Activated CD8-positive, alpha-beta T cell treated with anti-CD3 and anti-CD28 coated beads, Interleukin-2, amount 10 ng/mL, durations not matched to agents 7 days and 5 days (primary cell): ENCODE data around the gene NTSR1. TPM values are rescaled to one million over a fixed set of nuclear protein-coding genes. Genes with fewer than 3 reads are reported as not detected.

Experiments
- ATAC-seq: fragments of 150-1000 bp; cut with Tn5 transposase; one replicate; pipeline ENCODE4 v1.10.0; 2021; ENCODE audit warnings: moderate library complexity
- CTCF ChIA-PET: fragments of 350-600 bp; sonication (Branson Sonifier 250); formaldehyde crosslinking; loops from one replicate; lab custom pipeline; 2021; ENCODE audit warnings: antibody characterized with exemption; lab: Charles Lee
- POLR2A ChIA-PET: fragments of 350-600 bp; sonication (Branson Sonifier 250); formaldehyde crosslinking; loops from one replicate; lab custom pipeline; 2021; ENCODE audit warnings: antibody characterized with exemption; lab: Charles Lee
- DNase-seq: peaks from one replicate; pipeline ENCODE4 v3.0.0-alpha.2; 2020
- H3K27ac Mint-ChIP-seq: one replicate; pipeline ENCODE4 v1.8.0; 2021; ENCODE audit warnings: mild to moderate bottlenecking, mixed read lengths
- H3K27me3 Mint-ChIP-seq: one replicate; pipeline ENCODE4 v1.8.0; 2021; ENCODE audit warnings: low read depth, mixed read lengths
- H3K36me3 Mint-ChIP-seq: one replicate; pipeline ENCODE4 v1.8.0; 2021; ENCODE audit warnings: low read depth, mixed read lengths
- H3K4me1 Mint-ChIP-seq: one replicate; pipeline ENCODE4 v1.8.0; 2021; ENCODE audit warnings: low read depth, mixed read lengths
- H3K4me3 Mint-ChIP-seq: one replicate; pipeline ENCODE4 v1.8.0; 2021; ENCODE audit warnings: mild to moderate bottlenecking, mixed read lengths
- H3K9me3 Mint-ChIP-seq: one replicate; pipeline ENCODE4 v1.8.0; 2022; ENCODE audit warnings: mixed read lengths; ENCODE audit not compliant: insufficient read depth
- total RNA-seq, 2 experiments: library from RNA; stranded (reverse); gene quantifications; one replicate each; pipeline ENCODE4 v1.2.3, GENCODE V29; 2021

The NTSR1 gene
- under 1 TPM; 0.13 to 0.21 TPM for total RNA-seq

DNA sequence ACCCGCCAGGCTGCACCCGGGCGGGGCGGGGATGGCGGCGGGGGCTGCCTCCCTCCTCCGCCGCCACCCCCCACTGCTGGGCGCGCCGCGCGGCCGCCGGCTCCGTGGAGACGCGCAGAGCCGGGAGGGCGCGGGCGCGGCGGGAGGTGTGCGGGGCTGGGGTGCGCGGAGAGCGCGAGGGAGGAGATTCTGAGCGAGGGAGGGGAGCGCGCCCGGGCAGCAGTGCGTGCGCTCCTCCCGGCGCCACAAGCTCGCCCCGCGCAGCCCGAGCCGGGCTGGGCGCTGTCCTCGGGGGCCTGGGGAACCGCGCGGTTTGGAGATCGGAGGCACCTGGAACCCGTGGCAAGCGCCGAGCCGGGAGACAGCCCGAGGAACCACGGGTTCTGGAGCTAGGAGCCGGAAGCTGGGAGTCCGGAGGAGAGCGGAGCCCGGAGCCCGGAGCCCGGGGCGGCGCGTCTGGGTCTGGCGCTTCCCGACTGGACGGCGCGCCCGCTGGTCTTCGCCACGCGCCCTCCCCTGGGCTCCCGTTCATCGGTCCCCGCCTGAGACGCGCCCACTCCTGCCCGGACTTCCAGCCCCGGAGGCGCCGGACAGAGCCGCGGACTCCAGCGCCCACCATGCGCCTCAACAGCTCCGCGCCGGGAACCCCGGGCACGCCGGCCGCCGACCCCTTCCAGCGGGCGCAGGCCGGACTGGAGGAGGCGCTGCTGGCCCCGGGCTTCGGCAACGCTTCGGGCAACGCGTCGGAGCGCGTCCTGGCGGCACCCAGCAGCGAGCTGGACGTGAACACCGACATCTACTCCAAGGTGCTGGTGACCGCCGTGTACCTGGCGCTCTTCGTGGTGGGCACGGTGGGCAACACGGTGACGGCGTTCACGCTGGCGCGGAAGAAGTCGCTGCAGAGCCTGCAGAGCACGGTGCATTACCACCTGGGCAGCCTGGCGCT lies at the start of gene NTSR1:
Gene NTSR1, plus strand, starts transcription at position 246 of the 946 bp plus-strand sequence. Its CDS starts 372 bp downstream, at position 618.
- ATAC-seq, result peak; percentile 12
- no peaks in the 10 kb centered on the region for H3K9me3 Mint-ChIP-seq
- POLR2A ChIA-PET, result no interaction called here

DNA sequence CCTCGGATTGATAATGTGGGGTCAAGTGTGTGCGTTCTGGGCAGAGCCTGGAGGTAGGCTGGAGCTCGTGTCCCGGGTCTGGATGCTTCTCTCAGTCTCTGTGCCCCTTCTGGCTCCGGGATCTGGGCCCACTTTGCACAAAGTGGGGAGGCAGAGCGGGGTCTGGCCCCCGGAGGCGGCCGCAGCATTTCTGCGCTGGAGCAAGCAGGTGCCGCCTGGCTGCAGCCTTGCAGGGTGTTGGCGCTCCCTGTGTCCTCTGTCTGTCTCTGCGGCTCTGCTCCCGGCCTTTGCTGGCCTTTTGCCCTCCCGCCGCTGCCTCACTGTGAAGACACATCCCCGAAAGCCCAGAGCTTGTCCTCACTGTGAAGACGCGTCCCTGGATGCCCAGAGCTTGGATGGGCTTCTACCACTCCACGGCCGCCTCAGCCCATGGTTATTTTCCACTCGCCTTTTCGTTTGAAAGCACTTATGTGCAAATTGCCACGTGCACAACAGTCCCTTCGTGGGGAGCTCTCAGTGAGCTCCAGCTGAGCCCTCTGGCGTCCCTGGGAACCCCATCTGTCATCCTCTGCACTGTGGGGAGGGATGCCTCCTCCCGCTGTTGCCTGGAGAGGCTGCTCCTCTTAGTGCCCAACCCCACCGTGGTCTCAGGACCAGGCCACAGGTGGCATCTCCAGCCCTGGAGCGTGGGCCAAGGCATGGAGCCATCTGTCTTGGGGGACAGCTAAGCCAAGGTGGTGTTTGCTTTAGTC lies 49.0 kb upstream of the NTSR1 start:
- Mint-ChIP-seq H3K27me3 (no peaks in the 10 kb centered on the region), H3K4me1 (peaks cover 4% of the 10 kb centered on the region), H3K9me3 (no peaks in the 10 kb centered on the region), H3K36me3 (peaks cover 43% of the 10 kb centered on the region), H3K4me3 (no peak overlapping the region), H3K27ac (no peak overlapping the region)
- POLR2A ChIA-PET, result no interaction called here
- CTCF ChIA-PET, result no interaction called here
- DNase-seq (no peak), ATAC-seq (no peak)

More for the DNA sequence above, at the start of gene NTSR1:
- CTCF ChIA-PET, result interaction anchor here (0.8 kb wide), 1 partner anchor 82 kb away, joined by 3 read pairs; no protein-coding TSS in a partner anchor
- H3K27me3 Mint-ChIP-seq, result peaks cover 35% of the 10 kb centered on the region
- H3K4me3 Mint-ChIP-seq, result peak within 1 kb of the TSS; percentile 25
- H3K27ac Mint-ChIP-seq, result no peak within 1 kb of the TSS
- DNase-seq, result no peak
- no peaks in the 10 kb centered on the region for H3K36me3 Mint-ChIP-seq
- H3K4me1 Mint-ChIP-seq, result peaks cover 7% of the 10 kb centered on the region

DNA sequence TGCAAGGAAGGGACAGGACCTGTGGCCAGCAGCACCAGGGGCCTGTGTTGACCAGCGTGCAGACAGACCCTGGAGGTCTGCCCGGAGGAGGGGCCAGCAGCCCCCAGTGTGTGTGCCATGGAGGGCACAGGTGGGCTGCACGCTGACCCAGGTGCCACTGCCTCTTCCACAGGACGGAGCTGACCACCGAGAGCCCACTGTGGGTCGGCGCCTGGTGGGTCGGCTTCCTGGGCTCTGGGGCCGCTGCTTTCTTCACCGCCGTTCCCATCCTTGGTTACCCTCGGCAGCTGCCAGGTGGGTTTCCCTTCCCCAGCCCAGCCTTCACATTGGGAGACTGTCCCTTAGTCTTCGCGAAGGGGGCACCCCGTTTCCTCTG lies 48.4 kb upstream of the NTSR1 start:
- Mint-ChIP-seq H3K9me3 (no peaks in the 10 kb centered on the region), H3K27me3 (no peaks in the 10 kb centered on the region), H3K27ac (no peak overlapping the region), H3K4me1 (peaks cover 3% of the 10 kb centered on the region), H3K4me3 (no peak overlapping the region), H3K36me3 (peaks cover 42% of the 10 kb centered on the region)
- ChIA-PET POLR2A (no interaction called here), CTCF (no interaction called here)
- DNase-seq, result no peak
- no peak for ATAC-seq

DNA sequence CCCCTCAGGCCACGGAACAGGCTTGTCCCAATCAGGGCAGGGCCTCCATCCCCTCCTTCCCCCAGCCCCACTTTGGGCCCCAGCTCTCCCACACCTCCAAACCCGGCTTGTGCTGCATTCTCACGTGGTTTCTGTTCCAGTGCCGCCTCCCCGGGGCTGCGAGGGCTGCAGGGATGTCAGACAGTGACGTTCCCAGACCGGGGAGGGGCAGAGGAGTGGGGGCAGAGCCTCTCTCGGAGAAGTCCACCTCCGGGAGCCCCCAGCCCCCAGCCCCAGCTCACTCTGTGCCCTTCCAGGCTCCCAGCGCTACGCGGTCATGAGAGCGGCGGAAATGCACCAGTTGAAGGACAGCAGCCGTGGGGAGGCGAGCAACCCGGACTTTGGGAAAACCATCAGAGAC lies 47.9 kb upstream of the NTSR1 start:
- DNase-seq, result no peak
- ChIA-PET POLR2A (no interaction called here), CTCF (no interaction called here)
- H3K27ac Mint-ChIP-seq, result no peak overlapping the region
- no peak overlapping the region for H3K4me3 Mint-ChIP-seq
- H3K9me3 Mint-ChIP-seq, result no peaks in the 10 kb centered on the region
- H3K4me1 Mint-ChIP-seq, result peaks cover 3% of the 10 kb centered on the region
- H3K36me3 Mint-ChIP-seq, result peaks cover 41% of the 10 kb centered on the region
- ATAC-seq, result no peak
- H3K27me3 Mint-ChIP-seq, result no peaks in the 10 kb centered on the region

DNA sequence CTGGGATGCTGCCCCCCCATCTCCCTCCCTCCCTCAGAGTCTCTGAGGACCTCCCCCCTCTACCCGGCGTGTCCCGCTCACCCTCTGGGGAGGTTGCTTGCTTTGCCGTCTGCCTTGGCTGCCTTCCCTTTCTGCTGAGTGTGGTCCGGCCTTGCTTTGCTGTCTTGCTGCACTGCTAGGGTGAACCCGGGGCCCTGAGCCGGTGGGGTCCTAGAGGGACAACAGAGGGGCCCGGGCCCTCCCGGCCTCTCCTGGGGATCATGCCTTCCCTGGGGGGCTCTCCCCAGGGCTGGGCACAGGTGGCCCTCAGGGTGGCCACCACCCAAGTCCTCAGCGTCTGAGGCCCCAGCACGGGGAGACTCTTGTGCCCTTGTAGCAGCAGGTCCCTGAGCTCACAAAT lies 47.0 kb upstream of the NTSR1 start:
- POLR2A ChIA-PET, result no interaction called here
- peaks cover 38% of the 10 kb centered on the region for H3K36me3 Mint-ChIP-seq
- H3K4me1 Mint-ChIP-seq, result peaks cover 3% of the 10 kb centered on the region
- ATAC-seq (no peak), DNase-seq (no peak)
- no peak overlapping the region for H3K27ac Mint-ChIP-seq
- CTCF ChIA-PET, result no interaction called here
- H3K27me3 Mint-ChIP-seq, result no peaks in the 10 kb centered on the region
- no peak overlapping the region for H3K4me3 Mint-ChIP-seq
- no peaks in the 10 kb centered on the region for H3K9me3 Mint-ChIP-seq

DNA sequence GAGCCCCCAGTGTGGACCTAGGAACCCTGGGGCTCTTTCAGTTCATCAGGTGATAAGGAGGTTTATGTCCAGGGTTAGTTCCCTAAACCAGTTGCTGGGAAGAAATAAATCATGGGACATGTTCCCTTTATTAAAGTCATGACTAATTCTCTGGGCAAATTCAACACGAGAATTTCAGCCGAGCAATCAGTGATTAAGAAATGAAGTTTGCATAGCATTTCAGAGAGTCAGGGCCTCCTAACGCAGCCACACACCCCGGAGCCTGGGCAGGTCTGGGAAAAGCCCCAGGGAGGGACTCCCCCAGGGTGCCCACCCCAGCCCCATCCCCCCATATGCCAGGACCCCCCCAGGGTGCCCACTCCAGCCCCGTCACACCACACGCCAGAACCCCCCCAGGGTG lies 46.2 kb upstream of the NTSR1 start:
- H3K27me3 Mint-ChIP-seq, result no peaks in the 10 kb centered on the region
- H3K27ac Mint-ChIP-seq, result no peak overlapping the region
- H3K4me1 Mint-ChIP-seq, result peaks cover 7% of the 10 kb centered on the region
- DNase-seq, result no peak
- no peak for ATAC-seq
- no peak overlapping the region for H3K4me3 Mint-ChIP-seq
- no peaks in the 10 kb centered on the region for H3K9me3 Mint-ChIP-seq
- CTCF ChIA-PET, result no interaction called here
- POLR2A ChIA-PET, result no interaction called here
- peaks cover 40% of the 10 kb centered on the region for H3K36me3 Mint-ChIP-seq

- DNase-seq (no peak), ATAC-seq (no peak)
- Mint-ChIP-seq H3K36me3 (peaks cover 46% of the 10 kb centered on the region), H3K27me3 (no peaks in the 10 kb centered on the region), H3K4me1 (peaks cover 9% of the 10 kb centered on the region), H3K4me3 (no peak overlapping the region), H3K27ac (peak overlapping the region; percentile 61), H3K9me3 (no peaks in the 10 kb centered on the region)
- ChIA-PET POLR2A (no interaction called here), CTCF (no interaction called here)
Measured at GRCh38 chr20:62663145-62664018, 45.3 kb upstream of the NTSR1 start.

DNA sequence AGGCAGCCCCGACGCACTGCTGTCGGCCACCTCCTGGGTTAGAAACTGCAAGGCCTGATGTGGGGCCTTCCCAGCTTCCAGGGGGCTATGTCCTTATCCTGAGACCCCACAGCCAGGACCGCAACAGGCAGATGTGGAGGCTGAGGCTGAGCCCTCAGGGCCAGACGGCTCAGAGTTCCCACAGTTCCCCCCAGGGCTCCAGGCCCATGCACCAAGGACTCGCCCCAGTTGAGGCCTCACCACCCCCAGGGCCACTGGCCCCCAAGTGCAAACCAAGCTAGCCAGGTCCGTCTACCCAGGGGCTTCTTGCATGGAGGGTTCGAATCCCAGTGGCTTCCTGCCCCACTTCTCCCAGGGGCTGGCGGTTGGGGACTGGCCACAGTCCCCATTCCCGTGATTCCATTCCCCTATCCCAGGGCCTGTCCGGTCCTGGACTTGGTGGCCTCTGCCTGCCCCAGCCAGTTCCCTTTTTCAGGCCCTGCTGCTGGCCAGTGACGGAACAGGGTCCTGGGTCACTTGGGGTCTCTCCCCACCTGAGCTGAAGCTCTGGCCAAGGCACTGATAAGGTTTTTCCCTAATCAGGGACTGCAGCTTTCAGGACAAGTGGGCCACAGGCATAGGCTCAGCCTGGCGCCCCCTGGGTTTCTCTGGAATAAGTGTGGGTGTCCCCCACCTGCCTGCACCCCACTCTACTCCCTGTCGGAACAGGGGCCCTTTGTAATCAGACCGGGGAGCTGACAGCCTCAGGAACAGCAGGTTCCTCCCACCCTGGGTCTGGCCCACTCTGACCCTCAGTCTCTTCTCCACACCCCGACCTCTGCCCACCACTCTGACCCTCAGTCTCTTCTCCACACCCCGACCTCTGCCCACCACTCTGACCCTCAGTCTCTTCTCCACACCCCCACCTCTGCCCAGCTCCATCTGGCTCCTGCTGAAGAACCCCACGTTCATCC lies 44.3 kb upstream of the NTSR1 start:
- H3K4me3 Mint-ChIP-seq, result no peak overlapping the region
- H3K4me1 Mint-ChIP-seq, result peaks cover 8% of the 10 kb centered on the region
- no peaks in the 10 kb centered on the region for H3K27me3 Mint-ChIP-seq
- CTCF ChIA-PET, result no interaction called here
- peaks cover 46% of the 10 kb centered on the region for H3K36me3 Mint-ChIP-seq
- POLR2A ChIA-PET, result interaction anchor here (1.3 kb wide), 1 partner anchor 54 kb away, joined by 3 read pairs; no protein-coding TSS in a partner anchor
- no peak overlapping the region for H3K27ac Mint-ChIP-seq
- no peaks in the 10 kb centered on the region for H3K9me3 Mint-ChIP-seq
- no peak for ATAC-seq
- no peak for DNase-seq

GRCh38 chr20:62665153-62665754 lies 43.4 kb upstream of the NTSR1 start:
- no peaks in the 10 kb centered on the region for H3K27me3 Mint-ChIP-seq
- no peak overlapping the region for H3K27ac Mint-ChIP-seq
- H3K4me1 Mint-ChIP-seq, result peaks cover 8% of the 10 kb centered on the region
- H3K36me3 Mint-ChIP-seq, result peaks cover 50% of the 10 kb centered on the region
- H3K9me3 Mint-ChIP-seq, result no peaks in the 10 kb centered on the region
- POLR2A ChIA-PET, result interaction anchor here (1.3 kb wide), 1 partner anchor 54 kb away, joined by 3 read pairs; no protein-coding TSS in a partner anchor
- DNase-seq (no peak), ATAC-seq (no peak)
- CTCF ChIA-PET, result no interaction called here
- no peak overlapping the region for H3K4me3 Mint-ChIP-seq
